Stimulated activated naive CD8-positive, alpha-beta T cell treated with anti-CD3 and anti-CD28 coated beads, Interleukin-15, Interleukin-2, amounts not matched to agents 100 ng/mL and 50 ng/mL, for 24 hours (primary cell): ENCODE results near the gene HIBADH.

Source experiments
- H3K27ac Mint-ChIP-seq: one replicate; pipeline ENCODE4 v1.8.0; 2021; ENCODE audit warnings: mild to moderate bottlenecking, mixed read lengths
- H3K27me3 Mint-ChIP-seq: one replicate; pipeline ENCODE4 v1.8.0; 2021; ENCODE audit warnings: mixed read lengths
- H3K36me3 Mint-ChIP-seq: one replicate; pipeline ENCODE4 v1.8.0; 2021; ENCODE audit warnings: low read depth, mixed read lengths
- H3K4me1 Mint-ChIP-seq: one replicate; pipeline ENCODE4 v1.8.0; 2021; ENCODE audit warnings: low read depth, mixed read lengths
- H3K4me3 Mint-ChIP-seq: one replicate; pipeline ENCODE4 v1.8.0; 2021; ENCODE audit warnings: mild to moderate bottlenecking, mixed read lengths
- H3K9me3 Mint-ChIP-seq: one replicate; pipeline ENCODE4 v1.8.0; 2021; ENCODE audit warnings: mixed read lengths

Gene HIBADH

GRCh38 chr7:27634671-27635493 is 27.8 kb downstream of the HIBADH start:
- Mint-ChIP-seq H3K4me3 (no peak overlapping the region), H3K36me3 (peaks cover 26% of the 10 kb centered on the region), H3K27ac (no peak overlapping the region), H3K4me1 (peaks cover 16% of the 10 kb centered on the region), H3K9me3 (peaks cover 4% of the 10 kb centered on the region), H3K27me3 (no peaks in the 10 kb centered on the region)

DNA sequence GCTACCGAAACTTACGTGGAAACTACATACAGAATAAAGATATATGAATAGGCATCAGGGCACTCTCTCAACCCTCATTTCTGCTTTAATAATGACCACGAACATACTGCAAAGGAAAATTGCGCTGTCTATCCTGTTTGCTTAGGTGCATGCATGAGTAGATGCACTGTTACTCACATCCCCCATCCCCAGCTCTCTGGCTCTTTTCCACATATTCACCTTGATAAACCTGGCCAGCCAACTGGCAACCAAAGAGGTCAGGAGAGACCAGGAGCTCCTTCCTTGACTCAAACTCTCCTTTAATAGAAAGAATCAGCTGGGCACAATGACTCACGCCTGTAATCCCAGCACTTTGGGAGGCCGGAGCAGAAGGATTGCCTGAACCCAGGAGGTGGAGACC is 29.6 kb downstream of the HIBADH start:
- peaks cover 16% of the 10 kb centered on the region for H3K4me1 Mint-ChIP-seq
- no peaks in the 10 kb centered on the region for H3K9me3 Mint-ChIP-seq
- no peak overlapping the region for H3K4me3 Mint-ChIP-seq
- H3K27me3 Mint-ChIP-seq, result no peaks in the 10 kb centered on the region
- H3K36me3 Mint-ChIP-seq, result peaks cover 27% of the 10 kb centered on the region
- H3K27ac Mint-ChIP-seq, result no peak overlapping the region

DNA sequence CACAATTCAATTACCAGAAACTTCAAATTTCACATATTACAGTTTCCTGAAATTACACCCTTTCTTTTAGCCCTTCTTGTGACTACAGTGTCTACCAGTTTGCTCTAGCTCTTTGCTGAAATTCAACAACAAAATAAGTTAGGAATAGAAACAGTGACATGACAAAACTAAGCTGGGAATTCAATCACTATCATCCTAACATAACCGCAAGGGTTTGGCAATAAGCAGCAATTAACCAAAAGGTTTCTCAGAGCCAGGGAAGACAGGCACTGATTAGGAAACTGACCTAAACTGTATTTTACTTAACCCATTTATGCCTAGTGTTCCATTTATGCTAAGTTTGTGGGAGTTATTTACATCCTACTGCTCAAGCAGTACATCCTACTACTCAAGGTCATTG is 31.3 kb downstream of the HIBADH start:
- H3K27me3 Mint-ChIP-seq, result no peaks in the 10 kb centered on the region
- peaks cover 27% of the 10 kb centered on the region for H3K36me3 Mint-ChIP-seq
- no peak overlapping the region for H3K4me3 Mint-ChIP-seq
- no peaks in the 10 kb centered on the region for H3K9me3 Mint-ChIP-seq
- H3K27ac Mint-ChIP-seq, result no peak overlapping the region
- peaks cover 11% of the 10 kb centered on the region for H3K4me1 Mint-ChIP-seq

- Mint-ChIP-seq H3K4me3 (no peak overlapping the region), H3K27me3 (no peaks in the 10 kb centered on the region), H3K9me3 (peaks cover 15% of the 10 kb centered on the region), H3K27ac (no peak overlapping the region), H3K36me3 (peaks cover 57% of the 10 kb centered on the region), H3K4me1 (no peaks in the 10 kb centered on the region)
Observed at GRCh38 chr7:27627146-27627545, 35.5 kb downstream of the HIBADH start.

- no peak overlapping the region for H3K27ac Mint-ChIP-seq
- H3K4me1 Mint-ChIP-seq, result no peaks in the 10 kb centered on the region
- no peaks in the 10 kb centered on the region for H3K27me3 Mint-ChIP-seq
- H3K4me3 Mint-ChIP-seq, result no peak overlapping the region
- peaks cover 63% of the 10 kb centered on the region for H3K36me3 Mint-ChIP-seq
- peaks cover 32% of the 10 kb centered on the region for H3K9me3 Mint-ChIP-seq
Observed at GRCh38 chr7:27619492-27619891, 43.2 kb downstream of the HIBADH start.

GRCh38 chr7:27617651-27618381 is 44.9 kb downstream of the HIBADH start:
- H3K27ac Mint-ChIP-seq, result no peak overlapping the region
- no peak overlapping the region for H3K4me3 Mint-ChIP-seq
- no peaks in the 10 kb centered on the region for H3K27me3 Mint-ChIP-seq
- no peaks in the 10 kb centered on the region for H3K4me1 Mint-ChIP-seq
- H3K36me3 Mint-ChIP-seq, result peaks cover 46% of the 10 kb centered on the region
- H3K9me3 Mint-ChIP-seq, result peaks cover 24% of the 10 kb centered on the region

DNA sequence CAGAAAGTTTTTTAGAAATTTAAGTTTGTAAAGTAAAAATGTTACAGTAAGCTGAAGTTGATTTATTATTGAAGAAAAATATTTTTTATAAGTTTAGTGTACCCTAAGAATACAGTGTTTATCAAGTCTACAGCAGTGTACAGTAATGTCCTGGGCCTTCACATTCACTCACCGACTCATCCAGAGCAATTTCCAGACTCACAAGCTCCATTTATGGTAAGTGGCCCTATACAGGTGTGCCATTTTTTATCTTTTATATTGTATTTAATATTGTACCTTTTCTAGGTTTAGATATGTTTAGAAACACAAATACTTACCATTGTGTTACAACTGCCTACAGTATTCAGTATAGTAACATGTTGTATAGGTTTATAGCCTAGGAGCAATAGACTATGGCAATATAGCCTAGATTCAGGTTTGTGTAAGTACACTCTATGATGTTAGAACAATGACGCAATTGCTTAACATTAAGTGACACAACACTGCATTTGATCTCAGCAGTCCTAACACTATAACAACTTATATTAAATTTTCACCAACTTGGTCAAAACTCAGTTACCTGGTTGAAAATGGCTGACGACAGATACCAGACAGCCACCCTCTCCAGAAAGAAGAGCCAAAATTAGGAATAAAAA is 45.7 kb downstream of the HIBADH start:
- Mint-ChIP-seq H3K9me3 (peaks cover 17% of the 10 kb centered on the region), H3K27me3 (no peaks in the 10 kb centered on the region), H3K4me3 (no peak overlapping the region), H3K4me1 (no peaks in the 10 kb centered on the region), H3K27ac (no peak overlapping the region), H3K36me3 (peaks cover 39% of the 10 kb centered on the region)

DNA sequence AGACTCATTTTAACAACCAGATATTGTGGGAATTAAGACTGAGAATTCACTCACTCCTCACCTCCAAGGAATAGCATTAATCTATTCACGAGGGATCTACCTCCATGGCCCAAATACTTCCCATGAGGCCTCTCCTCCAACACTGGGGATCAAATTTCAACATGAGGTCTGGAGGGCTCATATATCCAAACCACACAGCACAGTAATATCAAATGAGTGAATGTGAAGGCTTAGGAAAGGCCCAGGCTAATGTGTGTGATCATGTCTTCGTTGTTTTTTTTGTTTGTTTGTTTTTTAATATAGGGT is 46.5 kb downstream of the HIBADH start:
- no peaks in the 10 kb centered on the region for H3K4me1 Mint-ChIP-seq
- no peaks in the 10 kb centered on the region for H3K27me3 Mint-ChIP-seq
- peaks cover 17% of the 10 kb centered on the region for H3K9me3 Mint-ChIP-seq
- H3K4me3 Mint-ChIP-seq, result no peak overlapping the region
- no peak overlapping the region for H3K27ac Mint-ChIP-seq
- peaks cover 33% of the 10 kb centered on the region for H3K36me3 Mint-ChIP-seq

- Mint-ChIP-seq H3K4me1 (no peaks in the 10 kb centered on the region), H3K9me3 (peaks cover 12% of the 10 kb centered on the region), H3K36me3 (peaks cover 28% of the 10 kb centered on the region), H3K4me3 (no peak overlapping the region), H3K27ac (no peak overlapping the region), H3K27me3 (no peaks in the 10 kb centered on the region)
Observed at GRCh38 chr7:27615420-27616185, 47.1 kb downstream of the HIBADH start.

DNA sequence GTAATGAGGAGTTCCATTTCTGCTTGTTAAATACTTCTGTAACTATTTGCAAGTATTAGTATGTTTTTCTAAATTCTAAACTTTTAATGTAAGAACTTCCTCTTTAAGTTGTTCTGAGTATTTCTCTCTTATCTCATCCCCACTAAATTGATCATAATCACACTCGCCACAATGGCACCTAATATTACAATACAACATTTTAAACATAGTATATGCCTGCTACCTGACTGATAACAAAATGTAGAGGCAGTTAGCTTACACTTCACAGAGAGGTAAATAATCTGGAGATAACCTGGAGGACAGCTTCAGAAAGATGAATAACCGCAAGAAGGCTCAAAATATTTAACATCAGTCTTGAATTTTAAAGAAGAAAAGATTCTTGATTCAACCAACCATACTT is 48.6 kb downstream of the HIBADH start:
- H3K4me1 Mint-ChIP-seq, result no peaks in the 10 kb centered on the region
- H3K9me3 Mint-ChIP-seq, result peaks cover 8% of the 10 kb centered on the region
- H3K4me3 Mint-ChIP-seq, result no peak overlapping the region
- no peaks in the 10 kb centered on the region for H3K27me3 Mint-ChIP-seq
- H3K27ac Mint-ChIP-seq, result no peak overlapping the region
- peaks cover 15% of the 10 kb centered on the region for H3K36me3 Mint-ChIP-seq

GRCh38 chr7:27611059-27611458 is 51.6 kb downstream of the HIBADH start:
- no peaks in the 10 kb centered on the region for H3K9me3 Mint-ChIP-seq

GRCh38 chr7:27608776-27609495 is 53.7 kb downstream of the HIBADH start:
- no peaks in the 10 kb centered on the region for H3K36me3 Mint-ChIP-seq
- no peaks in the 10 kb centered on the region for H3K9me3 Mint-ChIP-seq
- H3K27me3 Mint-ChIP-seq, result no peaks in the 10 kb centered on the region
- no peak overlapping the region for H3K4me3 Mint-ChIP-seq
- no peaks in the 10 kb centered on the region for H3K4me1 Mint-ChIP-seq
- no peak overlapping the region for H3K27ac Mint-ChIP-seq

More at GRCh38 chr7:27611059-27611458, 51.6 kb downstream of the HIBADH start:
- Mint-ChIP-seq H3K27me3 (no peaks in the 10 kb centered on the region), H3K4me1 (no peaks in the 10 kb centered on the region), H3K36me3 (peaks cover 5% of the 10 kb centered on the region), H3K27ac (no peak overlapping the region), H3K4me3 (no peak overlapping the region)

DNA sequence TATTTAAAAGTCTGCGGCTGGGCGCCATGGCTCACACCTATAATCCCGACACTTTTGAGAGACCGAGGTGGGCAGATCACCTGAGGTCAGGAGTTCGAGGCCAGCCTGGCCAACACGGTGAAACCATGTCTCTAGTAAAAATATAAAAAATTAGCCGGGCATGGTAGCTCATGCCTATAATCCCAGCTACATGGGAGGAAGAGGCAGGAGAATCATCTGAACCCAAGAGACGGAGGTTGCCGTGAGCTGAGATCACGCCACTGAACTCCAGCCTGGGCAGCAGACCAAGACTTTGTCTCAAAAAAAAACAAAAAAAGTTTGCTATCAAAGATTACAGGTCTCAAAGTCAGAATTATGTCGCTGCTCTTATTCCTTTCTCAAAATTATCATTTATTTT is 55.5 kb downstream of the HIBADH start:
- Mint-ChIP-seq H3K9me3 (no peaks in the 10 kb centered on the region), H3K4me3 (no peak overlapping the region), H3K27ac (no peak overlapping the region), H3K4me1 (no peaks in the 10 kb centered on the region), H3K27me3 (no peaks in the 10 kb centered on the region), H3K36me3 (no peaks in the 10 kb centered on the region)
